Right hindlimb (tissue), 1 donor: ENCODE data around the gene SKOR1.

ENCODE experiments used
- DNase-seq: peaks from one replicate; pipeline ENCODE4 v3.0.0-alpha.2; 2018

SKOR1 gene

GRCh38 chr15:67824976-67825880 is at the start of gene SKOR1:
TSS of gene SKOR1 (plus strand) at chr15:67825509. CDS start at chr15:67825603, 94 bp downstream.
- DNase-seq, result peak; percentile 53

- no peak for DNase-seq
These were observed 49.3 kb upstream of the SKOR1 start for GRCh38 chr15:67775998-67776397.

- DNase-seq, result no peak
These were observed 48.7 kb upstream of the SKOR1 start for GRCh38 chr15:67776600-67776999.

GRCh38 chr15:67777071-67777470 is 48.2 kb upstream of the SKOR1 start:
- no peak for DNase-seq

GRCh38 chr15:67777773-67778172 is 47.5 kb upstream of the SKOR1 start:
- DNase-seq, result no peak

- DNase-seq, result no peak
These were observed 46.3 kb upstream of the SKOR1 start for GRCh38 chr15:67778968-67779548.

GRCh38 chr15:67779549-67780111 is 45.7 kb upstream of the SKOR1 start:
- no peak for DNase-seq

GRCh38 chr15:67781061-67781460 is 44.2 kb upstream of the SKOR1 start:
- no peak for DNase-seq

GRCh38 chr15:67781907-67782690 is 43.2 kb upstream of the SKOR1 start:
- DNase-seq, result no peak

GRCh38 chr15:67782691-67782991 is 42.7 kb upstream of the SKOR1 start:
- DNase-seq, result no peak

GRCh38 chr15:67783303-67783702 is 42.0 kb upstream of the SKOR1 start:
- DNase-seq, result no peak

GRCh38 chr15:67784090-67784781 is 41.1 kb upstream of the SKOR1 start:
- DNase-seq, result no peak

GRCh38 chr15:67784856-67785430 is 40.4 kb upstream of the SKOR1 start:
- DNase-seq, result no peak

- DNase-seq, result no peak
These were observed 39.9 kb upstream of the SKOR1 start for GRCh38 chr15:67785431-67785830.

GRCh38 chr15:67786646-67787045 is 38.7 kb upstream of the SKOR1 start:
- no peak for DNase-seq

GRCh38 chr15:67788986-67789385 is 36.3 kb upstream of the SKOR1 start:
- no peak for DNase-seq

GRCh38 chr15:67790610-67791319 is 34.5 kb upstream of the SKOR1 start:
- no peak for DNase-seq

- no peak for DNase-seq
These were observed 32.9 kb upstream of the SKOR1 start for GRCh38 chr15:67792250-67792942.

GRCh38 chr15:67794832-67795574 is 30.3 kb upstream of the SKOR1 start:
- no peak for DNase-seq
